ENCODE measurements around the gene C2orf81. TPM values are rescaled to one million over a fixed set of nuclear protein-coding genes. Genes with fewer than 3 reads are reported as not detected.

The C2orf81 gene
- total and polyA plus RNA-seq, 10 of the 15 experiments (the other 5 are each of a cell fraction or from before 2014, with no cell fraction given): 0.10 to 9.8 (median 2.7) TPM

GRCh38 chr2:74462786-74463105, 41.3 kb upstream of the C2orf81 start:
- Histone ChIP-seq H3K4me2 (ENCODE audit: control insufficient read depth, insufficient read depth) (no peak overlapping the region), H2AFZ (ENCODE audit: control insufficient read depth, low read depth, low read length) (no peak overlapping the region), H3K9me3 (replicated peaks; ENCODE audit: control insufficient read depth, insufficient read depth, low read length) (no peaks in the 10 kb centered on the region), H3K9ac (ENCODE audit: control insufficient read depth, insufficient read depth, low read length) (no peak overlapping the region), H3K4me1 (ENCODE audit: control insufficient read depth, insufficient read depth, low read length) (peaks cover 7% of the 10 kb centered on the region), H3K27ac (ENCODE audit: control insufficient read depth, insufficient read depth) (no peak overlapping the region), H3K27me3 (replicated peaks in 1 of 2; ENCODE audit: control insufficient read depth in 2 of 2, insufficient read depth in 2 of 2, low read length in 1 of 2) (no peaks in the 10 kb centered on the region), H3K36me3 (ENCODE audit: control insufficient read depth in 2 of 2, insufficient read depth in 2 of 2, low read length in 1 of 2) (peaks cover 2 to 4% of the 10 kb centered on the region in 2 experiments; a peak in 3 of 4 replicates), H3K4me3 (no peak overlapping the region), H3K79me2 (ENCODE audit: control insufficient read depth, insufficient read depth, low read length) (peaks cover 29% of the 10 kb centered on the region), H4K20me1 (ENCODE audit: control insufficient read depth, insufficient read depth) (no peaks in the 10 kb centered on the region)
- SMC1A ChIA-PET (ENCODE audit: uncharacterized antibody, unreplicated experiment): no interaction called here
- WGBS (ENCODE audit: insufficient coverage, insufficient replicate concordance, low lambda C conversion rate, missing lambda C conversion rate): 16% methylated on average over 4 of the region's 4 CpGs
- no peak for ATAC-seq
- in situ Hi-C loops (cut with MboI) (no loop called here), intact Hi-C loops (cut with micrococcal nuclease; ENCODE audit: unreplicated experiment) (no loop called here)
- POLR2A ChIA-PET: interaction anchor here (1.0 kb wide), 1 partner anchor 10 kb away, joined by 3 read pairs; the partner anchor contains the start of gene MRPL53
- CTCF ChIA-PET: interaction anchor here (1.0 kb wide), 1 partner anchor 69 kb away, joined by 3 read pairs; no protein-coding TSS in a partner anchor
- BruUV-seq (replicated peaks): no TSS peak
- no peak for DNase-seq (ENCODE audit: low read depth, low spot score)
- FAIRE-seq: no peak
- TF ChIP-seq KLF5 (IDR thresholded peaks at IDR 0.05; ENCODE audit: partially characterized antibody): no peak
- TF ChIP-seq CUX1 (IDR thresholded peaks at IDR 0.05; ENCODE audit: insufficient replicate concordance, low read depth, low read length): no peak
- no peak for TF ChIP-seq SMARCA5 (IDR thresholded peaks at IDR 0.05)
- no peak for TF ChIP-seq ESRRA (IDR thresholded peaks at IDR 0.05; ENCODE audit: low read length)
- no peak for TF ChIP-seq NKRF (conservative IDR thresholded peaks at IDR 0.05)
- TF ChIP-seq CBFB (IDR thresholded peaks at IDR 0.05; ENCODE audit: low read depth): no peak
- no peak for TF ChIP-seq SIX5 (IDR thresholded peaks at IDR 0.05; ENCODE audit: low read depth, low read length, severe bottlenecking)
- no peak for TF ChIP-seq PBX3 (IDR thresholded peaks at IDR 0.05; ENCODE audit: insufficient replicate concordance, low read depth, low read length)
- no peak for TF ChIP-seq RB1 (IDR thresholded peaks at IDR 0.05; ENCODE audit: borderline replicate concordance)
- TF ChIP-seq HDGF (IDR thresholded peaks at IDR 0.05): no peak
- TF ChIP-seq MTA2 (IDR thresholded peaks at IDR 0.05; ENCODE audit: low read depth): no peak
- RAD21 ChIA-PET (ENCODE audit: unreplicated experiment): no interaction called here
